PFSK-1 (cell line): Measurements from ENCODE around the gene APOBEC3F.

Experiments used
- FOXP2 ChIP-seq: optimal IDR thresholded peaks from 2 replicates; pipeline ENCODE3; 2011; ENCODE audit warnings: borderline replicate concordance, control low read depth, inconsistent platforms; ENCODE audit not compliant: insufficient read depth; ENCODE audit errors: extremely low read length, extremely low read depth
- POLR2AphosphoS5 ChIP-seq: IDR thresholded peaks from 2 replicates; pipeline ENCODE4 v1.6.1; 2012; ENCODE audit warnings: low read depth, mild to moderate bottlenecking, control low read depth, low read length, moderate library complexity
- SIN3A ChIP-seq: IDR thresholded peaks from 2 replicates; pipeline ENCODE4 v1.6.1; 2012; ENCODE audit warnings: mild to moderate bottlenecking, low read length, moderate library complexity, borderline replicate concordance; ENCODE audit not compliant: insufficient read depth

GRCh38 chr22:39017596-39018365, 22.9 kb upstream of the APOBEC3F start:
- TF ChIP-seq POLR2AphosphoS5 (no peak), FOXP2 (no peak), SIN3A (no peak)
